Umbilical cord (tissue), 1 donor: ENCODE measurements around the gene ADAMTS8. TPM values are rescaled to one million over a fixed set of nuclear protein-coding genes. Genes with fewer than 3 reads are reported as not detected.

Source experiments
- total RNA-seq: library from RNA; depleted of rRNA; stranded (reverse); fragments of >200 nt; gene quantifications from one replicate; pipeline ENCODE4 v1.2.3, GENCODE V29; 2014; ENCODE audit warnings: low replicate concordance; ENCODE audit not compliant: insufficient read depth

ADAMTS8 gene
- total RNA-seq, 1 donor from 2014 or later = 9.9 TPM

Other genes with a start within 250 kb of the ADAMTS8 start
- 55.1 TPM for gene ZBTB44, start 113.7 kb downstream of the ADAMTS8 start, total RNA-seq
- 10.1 TPM for gene ADAMTS15, start 20.0 kb upstream of the ADAMTS8 start, total RNA-seq